HTR-8/SVneo (cell line): ENCODE results near the gene KAT6B.

ENCODE experiments used
- DNase-seq: peaks from one replicate; pipeline ENCODE4 v3.0.0; 2011; ENCODE audit warnings: low spot score, mixed read lengths; ENCODE audit not compliant: insufficient read length
- FAIRE-seq: peaks from 2 replicates; lab custom pipeline; 2011; peaks lifted over from hg19 to GRCh38; lab: Jason Lieb, UNC

KAT6B gene

GRCh38 chr10:74973741-74974392 is 147.5 kb downstream of the KAT6B start:
- DNase-seq (no peak), FAIRE-seq (no peak)

GRCh38 chr10:74975758-74976157 is 149.4 kb downstream of the KAT6B start:
- DNase-seq, result no peak

GRCh38 chr10:74976565-74976964 is 150.2 kb downstream of the KAT6B start:
- DNase-seq, result no peak
- no peak for FAIRE-seq

More at GRCh38 chr10:74975758-74976157, 149.4 kb downstream of the KAT6B start:
- no peak for FAIRE-seq

- DNase-seq (no peak), FAIRE-seq (no peak)
Measured at GRCh38 chr10:74977072-74977471, 150.7 kb downstream of the KAT6B start.

GRCh38 chr10:74977913-74978847 is 151.8 kb downstream of the KAT6B start:
- FAIRE-seq, result no peak

GRCh38 chr10:74981831-74982633 is 155.6 kb downstream of the KAT6B start:
- FAIRE-seq (no peak), DNase-seq (no peak)

More at GRCh38 chr10:74977913-74978847, 151.8 kb downstream of the KAT6B start:
- DNase-seq, result no peak

GRCh38 chr10:74982634-74982982 is 156.2 kb downstream of the KAT6B start:
- FAIRE-seq (no peak), DNase-seq (no peak)

- DNase-seq (no peak), FAIRE-seq (no peak)
Measured at GRCh38 chr10:74983383-74983782, 157.0 kb downstream of the KAT6B start.

GRCh38 chr10:74987339-74988053 is 161.1 kb downstream of the KAT6B start:
- DNase-seq (no peak), FAIRE-seq (no peak)

GRCh38 chr10:74988054-74988775 is 161.8 kb downstream of the KAT6B start:
- FAIRE-seq (no peak), DNase-seq (no peak)

- FAIRE-seq (no peak), DNase-seq (no peak)
Measured at GRCh38 chr10:74988832-74989561, 162.6 kb downstream of the KAT6B start.

GRCh38 chr10:74991435-74991834 is 165.0 kb downstream of the KAT6B start:
- no peak for FAIRE-seq
- DNase-seq, result peak; percentile 48

- FAIRE-seq (no peak), DNase-seq (no peak)
Measured at GRCh38 chr10:74992068-74992467, 165.7 kb downstream of the KAT6B start.

GRCh38 chr10:74993649-74994048 is 167.2 kb downstream of the KAT6B start:
- no peak for FAIRE-seq

GRCh38 chr10:74994854-74995253 is 168.5 kb downstream of the KAT6B start:
- DNase-seq (no peak), FAIRE-seq (no peak)

More at GRCh38 chr10:74993649-74994048, 167.2 kb downstream of the KAT6B start:
- no peak for DNase-seq

- no peak for FAIRE-seq
- no peak for DNase-seq
Measured at GRCh38 chr10:74995806-74996205, 169.4 kb downstream of the KAT6B start.

GRCh38 chr10:74997163-74997562 is 170.8 kb downstream of the KAT6B start:
- FAIRE-seq, result no peak
- no peak for DNase-seq

- no peak for FAIRE-seq
- DNase-seq, result no peak
Measured at GRCh38 chr10:75000748-75001321, 174.4 kb downstream of the KAT6B start.
